Adipocyte (in vitro differentiated cells): Measurements from ENCODE around the gene PITPNC1.

Experiments used
- DNase-seq: peaks from one replicate; pipeline ENCODE4 v3.0.0-alpha.2; 2015; ENCODE audit warnings: low read depth
- H3K27me3 ChIP-seq: replicated peaks from 2 replicates; pipeline ENCODE4 v1.7.0; 2013; ENCODE audit warnings: mild to moderate bottlenecking, low read length, moderate library complexity; ENCODE audit not compliant: control insufficient read depth, insufficient read depth
- H3K36me3 ChIP-seq: 2 replicates; pipeline ENCODE4 v1.7.0; 2013; ENCODE audit warnings: low read length, mild to moderate bottlenecking, moderate library complexity; ENCODE audit not compliant: control insufficient read depth, insufficient read depth, severe bottlenecking
- H3K4me1 ChIP-seq: 2 replicates; pipeline ENCODE4 v1.7.0; 2013; ENCODE audit warnings: mild to moderate bottlenecking, low read length, moderate library complexity; ENCODE audit not compliant: control insufficient read depth, insufficient read depth
- H3K4me3 ChIP-seq: 2 replicates; pipeline ENCODE4 v1.7.0; 2013; ENCODE audit warnings: mild to moderate bottlenecking, low read length, moderate library complexity
- H3K9ac ChIP-seq: 2 replicates; pipeline ENCODE4 v1.7.0; 2013; ENCODE audit warnings: mild to moderate bottlenecking, low read length, moderate library complexity
- H3K9me3 ChIP-seq: 2 replicates; pipeline ENCODE4 v1.7.0; 2013; ENCODE audit warnings: mild to moderate bottlenecking, low read length, moderate library complexity; ENCODE audit not compliant: control insufficient read depth

The PITPNC1 gene

DNA sequence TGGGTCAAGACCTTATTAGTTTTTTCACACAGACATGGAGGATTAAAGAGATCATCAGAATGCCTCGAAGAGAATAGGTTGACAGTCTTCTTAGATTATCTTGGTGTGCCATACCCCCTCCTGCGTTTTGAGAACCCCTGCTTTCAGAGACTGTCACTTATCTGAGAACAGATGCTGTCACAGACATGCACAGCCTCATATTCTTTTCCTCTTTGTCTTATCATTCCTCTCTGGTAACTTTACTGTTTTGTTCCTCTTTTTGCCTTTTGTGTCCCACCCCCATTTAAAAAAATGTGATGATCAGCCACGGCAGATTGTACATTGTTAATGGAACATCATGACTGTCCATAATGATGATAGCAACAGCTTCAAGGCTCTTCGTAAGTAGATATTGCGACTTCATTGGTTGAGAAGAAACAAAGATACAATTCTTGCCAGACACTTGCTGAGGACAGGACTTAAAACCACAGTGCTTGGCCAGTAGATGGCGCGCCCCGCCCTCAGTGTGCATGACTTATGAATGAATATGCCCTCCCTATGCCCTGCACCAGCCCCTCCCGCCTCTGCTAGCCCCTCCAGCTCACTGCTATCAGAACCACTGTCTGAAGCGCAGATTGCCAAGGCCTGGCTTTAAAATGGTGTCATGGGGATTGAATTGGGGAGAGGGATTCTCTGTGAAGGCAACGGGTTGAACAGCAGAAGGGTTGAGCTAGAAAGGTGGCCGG, 2.6 kb upstream of the PITPNC1 start:
- peaks cover 17% of the 10 kb centered on the region for H3K4me1 ChIP-seq
- H3K9me3 ChIP-seq = no peaks in the 10 kb centered on the region
- H3K4me3 ChIP-seq = no peak overlapping the region
- H3K9ac ChIP-seq = no peak overlapping the region
- no peaks in the 10 kb centered on the region for H3K36me3 ChIP-seq
- H3K27me3 ChIP-seq = no peaks in the 10 kb centered on the region
- DNase-seq = peak; percentile 94

DNA sequence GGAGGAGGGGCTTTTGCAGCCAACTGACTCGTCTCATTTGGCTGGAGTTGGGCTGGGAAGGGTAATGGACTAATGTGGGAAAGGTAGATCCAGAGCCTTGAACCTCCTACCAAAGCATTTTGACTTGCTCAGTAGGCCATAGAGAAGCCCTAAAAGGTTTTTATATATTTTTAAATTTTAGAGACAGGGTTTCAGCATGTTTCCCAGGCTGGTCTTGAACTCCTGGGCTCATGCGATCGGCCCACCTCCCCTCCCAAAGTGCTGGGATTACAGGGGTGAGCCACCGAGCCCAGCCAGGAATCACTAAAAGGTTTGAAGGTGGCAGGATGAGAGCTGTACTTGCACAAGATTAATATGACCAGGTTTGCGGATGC, 2.0 kb upstream of the PITPNC1 start:
- Histone ChIP-seq H3K9me3 (no peaks in the 10 kb centered on the region), H3K9ac (no peak overlapping the region), H3K4me3 (no peak overlapping the region), H3K36me3 (no peaks in the 10 kb centered on the region), H3K4me1 (peaks cover 17% of the 10 kb centered on the region), H3K27me3 (no peaks in the 10 kb centered on the region)
- no peak for DNase-seq

DNA sequence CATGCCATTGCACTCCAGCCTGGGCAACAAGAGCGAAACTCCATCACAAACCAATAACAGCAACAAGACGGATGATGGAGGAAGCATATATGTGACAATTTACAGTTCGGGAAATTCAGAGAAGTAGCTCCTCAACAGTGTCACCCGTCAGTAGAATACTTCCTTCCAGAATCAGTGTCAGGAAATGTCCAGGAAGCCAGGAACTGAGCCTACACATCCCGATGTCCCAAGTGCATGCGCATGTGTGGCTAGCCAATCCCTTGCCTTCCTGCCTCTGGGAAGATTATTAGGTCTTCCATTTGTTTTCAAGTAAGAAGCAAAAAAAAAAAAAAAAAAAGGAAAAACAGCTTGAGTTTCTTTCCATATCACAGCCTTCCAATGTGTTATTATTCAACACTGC, 1.4 kb upstream of the PITPNC1 start:
- no peaks in the 10 kb centered on the region for H3K27me3 ChIP-seq
- DNase-seq = no peak
- H3K4me1 ChIP-seq = peaks cover 17% of the 10 kb centered on the region
- no peak overlapping the region for H3K4me3 ChIP-seq
- no peaks in the 10 kb centered on the region for H3K9me3 ChIP-seq
- H3K9ac ChIP-seq = no peak overlapping the region
- H3K36me3 ChIP-seq = no peaks in the 10 kb centered on the region

DNA sequence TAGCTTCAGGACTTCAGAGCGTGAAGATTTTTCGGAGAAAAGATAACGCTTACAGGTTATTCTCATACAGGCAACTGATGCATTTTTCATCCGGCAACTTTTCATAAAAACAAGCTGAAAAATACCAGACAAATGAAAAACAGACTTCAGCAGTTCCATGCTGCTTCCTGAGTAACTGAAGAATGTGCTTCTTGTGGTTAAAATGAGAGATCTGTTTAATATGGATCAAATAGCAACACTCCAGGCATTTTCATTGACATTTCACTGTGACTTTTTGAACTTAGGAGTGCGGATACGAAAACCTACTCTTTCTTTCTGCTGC, 705 bp upstream of the PITPNC1 start:
- peaks cover 17% of the 10 kb centered on the region for H3K4me1 ChIP-seq
- DNase-seq = peak; percentile 81
- H3K9ac ChIP-seq = peak overlapping the region; percentile 80
- peak overlapping the region; percentile 87 for H3K4me3 ChIP-seq
- H3K27me3 ChIP-seq = no peaks in the 10 kb centered on the region
- no peaks in the 10 kb centered on the region for H3K36me3 ChIP-seq
- H3K9me3 ChIP-seq = no peaks in the 10 kb centered on the region

DNA sequence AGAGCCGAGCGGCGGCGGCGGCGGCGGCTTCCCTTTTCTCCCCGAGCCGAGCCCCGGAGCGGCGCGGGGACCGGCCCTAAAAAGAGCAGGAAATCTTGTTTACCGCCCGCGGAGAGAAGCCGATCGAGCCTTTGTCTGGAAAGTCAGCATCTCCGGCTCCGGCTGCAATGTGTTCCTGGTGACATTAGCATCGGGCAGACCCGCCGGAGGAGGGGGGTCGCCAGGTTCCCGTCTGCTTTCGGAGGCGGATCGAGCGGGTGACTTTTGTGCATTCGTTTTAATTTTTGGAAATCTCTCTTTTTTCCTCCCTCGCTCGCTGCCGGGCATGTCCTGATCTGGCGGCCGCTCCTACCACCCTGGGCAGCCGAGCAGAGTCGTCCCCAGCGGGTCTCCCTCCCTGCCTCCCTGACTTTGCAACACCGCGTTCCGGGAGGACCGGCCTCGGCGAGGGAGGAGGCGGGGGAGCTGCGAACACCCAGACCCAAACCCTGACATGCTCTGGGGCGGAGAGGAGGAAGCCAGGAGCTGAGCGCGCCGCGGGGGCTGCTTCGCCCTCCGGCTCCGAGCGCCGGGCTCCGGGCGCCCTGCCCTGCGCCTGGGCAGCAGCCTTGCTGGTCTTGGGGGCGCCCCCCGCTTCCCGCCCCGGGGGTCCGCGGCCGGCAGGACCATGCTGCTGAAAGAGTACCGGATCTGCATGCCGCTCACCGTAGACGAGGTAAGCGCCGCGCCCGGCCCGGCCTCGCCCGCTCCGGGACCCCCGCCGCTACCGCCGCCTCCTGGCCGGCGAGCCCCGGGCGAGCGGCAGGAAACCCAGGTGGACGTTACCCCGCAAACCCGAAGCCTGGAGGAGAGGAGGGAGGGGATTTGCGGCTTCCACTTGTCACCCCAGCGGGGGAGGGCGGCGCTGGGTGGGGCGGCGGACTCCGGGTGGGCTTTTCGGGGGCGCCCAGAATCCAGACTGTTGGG, 690 bp downstream of the PITPNC1 start:
- DNase-seq = peak; percentile 78
- peak overlapping the region; percentile 87 for H3K4me3 ChIP-seq
- peaks cover 17% of the 10 kb centered on the region for H3K4me1 ChIP-seq
- no peaks in the 10 kb centered on the region for H3K27me3 ChIP-seq
- H3K36me3 ChIP-seq = no peaks in the 10 kb centered on the region
- no peaks in the 10 kb centered on the region for H3K9me3 ChIP-seq
- H3K9ac ChIP-seq = peak overlapping the region; percentile 80

DNA sequence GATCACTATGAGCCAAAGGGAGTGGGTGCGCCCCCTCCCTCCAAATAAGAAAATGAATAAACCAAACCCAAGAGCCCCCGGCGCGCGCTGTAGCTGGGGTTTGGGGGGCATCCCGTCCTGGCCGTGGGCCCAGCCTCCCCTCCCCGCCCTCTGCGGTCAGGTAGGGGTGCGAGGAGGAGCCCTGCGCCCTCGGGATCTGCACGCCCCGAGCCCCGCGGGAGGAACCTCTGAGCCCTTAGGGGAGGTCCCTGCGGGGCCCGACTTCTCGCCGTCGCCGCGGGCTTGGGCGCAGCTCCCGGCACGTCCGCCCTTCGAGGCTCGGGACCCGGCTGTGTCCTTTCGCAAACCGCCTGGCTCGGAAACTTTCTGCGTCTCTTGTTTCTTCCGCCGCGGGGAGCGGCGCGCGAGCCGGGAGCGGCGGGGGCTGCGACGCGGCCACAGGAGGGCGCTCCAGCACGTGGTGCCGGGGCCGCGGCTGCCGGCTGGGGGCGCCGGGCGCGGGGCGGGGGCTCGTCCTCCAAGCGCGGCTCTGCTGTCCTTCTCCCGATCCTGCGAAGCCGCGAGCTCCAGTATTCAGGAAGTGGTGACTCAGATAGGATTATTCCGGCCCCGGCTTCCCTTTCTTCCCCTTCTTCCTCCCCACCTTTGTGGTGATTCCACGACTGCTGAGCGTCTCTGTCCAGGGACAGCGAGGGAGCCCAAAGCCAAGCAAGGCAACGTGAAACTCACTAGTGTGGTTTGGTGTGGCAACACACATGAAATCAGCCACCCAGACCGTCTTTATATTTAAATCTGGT, 1.6 kb downstream of the PITPNC1 start:
- peaks cover 17% of the 10 kb centered on the region for H3K4me1 ChIP-seq
- peak; percentile 93 for DNase-seq
- H3K36me3 ChIP-seq = no peaks in the 10 kb centered on the region
- H3K4me3 ChIP-seq = peak overlapping the region; percentile 87
- peak overlapping the region; percentile 80 for H3K9ac ChIP-seq
- no peaks in the 10 kb centered on the region for H3K9me3 ChIP-seq
- no peaks in the 10 kb centered on the region for H3K27me3 ChIP-seq

DNA sequence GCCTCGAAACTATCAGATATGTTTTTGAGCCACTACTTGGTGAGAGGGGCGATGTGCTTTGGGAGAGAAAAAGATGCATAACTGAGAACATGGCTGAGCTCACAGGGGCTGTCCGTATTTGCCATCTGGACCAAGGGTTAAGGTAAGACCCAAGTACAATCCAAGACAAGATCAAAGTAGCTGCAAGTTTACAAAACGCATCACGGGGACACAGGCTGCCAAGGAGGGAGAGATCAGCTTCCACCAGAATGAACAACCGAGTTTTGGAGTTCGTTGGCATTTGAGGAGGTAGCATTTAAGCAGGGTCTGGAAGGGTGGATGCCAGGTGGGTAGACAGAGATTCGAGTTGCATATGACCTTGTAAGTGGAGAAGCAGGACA, 2.2 kb downstream of the PITPNC1 start:
- H3K9ac ChIP-seq = peak overlapping the region; percentile 80
- no peak for DNase-seq
- no peaks in the 10 kb centered on the region for H3K9me3 ChIP-seq
- peaks cover 17% of the 10 kb centered on the region for H3K4me1 ChIP-seq
- H3K4me3 ChIP-seq = peak overlapping the region; percentile 87
- no peaks in the 10 kb centered on the region for H3K36me3 ChIP-seq
- no peaks in the 10 kb centered on the region for H3K27me3 ChIP-seq

DNA sequence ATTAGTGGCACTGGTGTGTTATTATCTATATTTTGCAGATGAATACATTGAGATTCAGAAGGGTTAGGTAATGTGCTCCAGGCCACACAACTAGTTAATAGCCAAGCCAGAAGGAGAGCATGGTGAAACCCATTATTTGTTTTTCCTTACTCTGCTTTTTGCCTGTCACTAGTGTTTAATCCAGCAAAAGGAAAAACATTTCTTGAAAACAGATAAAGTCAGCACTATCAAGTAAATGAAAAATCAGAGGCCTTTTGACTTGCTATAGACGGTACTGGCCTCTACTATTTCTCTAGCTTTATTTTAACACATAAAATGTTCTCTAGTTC, 4.8 kb downstream of the PITPNC1 start:
- Histone ChIP-seq H3K4me3 (no peak overlapping the region), H3K9ac (no peak overlapping the region), H3K9me3 (no peaks in the 10 kb centered on the region), H3K36me3 (no peaks in the 10 kb centered on the region), H3K27me3 (no peaks in the 10 kb centered on the region), H3K4me1 (peaks cover 6% of the 10 kb centered on the region)
- no peak for DNase-seq

DNA sequence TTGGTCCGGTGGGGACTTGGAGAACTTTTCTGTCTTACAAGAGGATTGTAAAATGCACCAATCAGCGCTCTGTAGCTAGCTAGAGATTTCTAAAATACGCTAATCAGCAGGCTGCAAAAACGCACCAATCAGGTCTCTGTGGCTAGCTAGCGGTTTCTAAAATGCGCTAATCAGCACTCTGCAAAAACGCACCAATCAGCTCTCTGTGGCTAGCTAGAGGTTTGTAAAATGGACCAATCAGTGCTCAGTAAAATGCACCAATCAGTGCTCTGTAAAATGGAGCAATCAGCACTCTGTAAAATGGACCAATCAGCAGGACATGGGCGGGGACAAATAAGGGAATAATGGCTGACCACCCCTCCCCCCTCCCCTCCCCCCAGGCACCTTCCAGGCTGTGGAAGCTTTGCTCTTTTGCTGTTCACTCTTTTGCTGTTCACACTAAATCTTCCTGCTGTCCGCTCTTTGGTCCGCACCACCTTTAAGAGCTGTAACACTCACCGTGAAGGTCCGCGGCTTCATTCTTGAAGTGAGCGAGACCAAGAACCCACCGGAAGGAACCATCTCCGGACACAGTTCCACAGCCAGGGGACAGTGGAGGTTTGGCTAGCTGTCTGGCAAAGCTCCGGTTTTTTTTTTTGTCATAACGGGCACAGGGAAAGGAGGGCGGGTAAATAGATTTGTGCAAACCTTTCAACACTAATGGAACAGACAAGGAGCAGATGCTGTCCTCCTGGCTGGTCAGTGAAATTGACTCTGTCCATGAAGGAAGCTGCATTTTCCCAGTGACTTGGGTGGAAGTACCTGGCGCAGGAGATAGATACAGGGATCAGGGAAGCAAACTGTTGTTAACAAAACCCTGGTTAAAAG, 8.3 kb downstream of the PITPNC1 start:
- Histone ChIP-seq H3K9ac (no peak overlapping the region), H3K27me3 (no peaks in the 10 kb centered on the region), H3K36me3 (no peaks in the 10 kb centered on the region), H3K4me3 (no peak overlapping the region), H3K4me1 (peaks cover 2% of the 10 kb centered on the region), H3K9me3 (no peaks in the 10 kb centered on the region)
- DNase-seq = no peak

DNA sequence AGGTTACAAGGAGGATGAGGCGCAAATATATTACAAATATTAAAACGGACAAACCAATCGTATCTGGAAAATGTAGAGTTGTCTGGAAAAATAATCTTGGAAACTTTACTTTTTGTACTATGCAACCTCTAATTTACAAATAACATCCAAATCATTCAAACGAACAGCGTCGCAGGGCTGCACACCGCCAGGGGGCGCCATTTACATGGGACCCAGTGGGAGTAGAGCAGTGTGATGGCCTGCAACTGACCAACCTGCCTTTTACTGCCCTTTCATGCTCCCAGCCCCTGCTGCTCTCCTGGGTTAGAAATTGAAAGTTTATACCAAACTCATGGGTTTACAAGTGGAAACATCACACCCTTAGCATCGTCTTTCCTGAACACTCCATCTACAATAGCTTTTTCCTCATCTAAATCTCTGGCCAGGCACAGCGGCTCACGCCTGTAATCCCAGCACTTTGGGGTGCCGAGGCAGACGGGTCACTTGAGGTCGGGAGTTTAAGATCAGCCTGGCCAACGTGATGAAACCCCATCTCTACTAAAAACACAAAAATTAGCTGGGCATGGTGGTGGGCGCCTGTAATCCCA, 10.0 kb downstream of the PITPNC1 start:
- Histone ChIP-seq H3K27me3 (no peaks in the 10 kb centered on the region), H3K9ac (no peak overlapping the region), H3K36me3 (no peaks in the 10 kb centered on the region), H3K4me1 (peaks cover 10% of the 10 kb centered on the region), H3K4me3 (no peak overlapping the region), H3K9me3 (no peaks in the 10 kb centered on the region)
- peak; percentile 61 for DNase-seq
